ENCODE measurements around the gene ABCC2.

GRCh38 chr10:99781734-99782429 lies 558 bp upstream of the ABCC2 start:
- TF ChIP-seq CTCF (IDR thresholded peaks at IDR 0.05) (no peak), POLR2A (IDR thresholded peaks at IDR 0.05) (no peak)
